ENCODE measurements around the gene CCL20.

DNA sequence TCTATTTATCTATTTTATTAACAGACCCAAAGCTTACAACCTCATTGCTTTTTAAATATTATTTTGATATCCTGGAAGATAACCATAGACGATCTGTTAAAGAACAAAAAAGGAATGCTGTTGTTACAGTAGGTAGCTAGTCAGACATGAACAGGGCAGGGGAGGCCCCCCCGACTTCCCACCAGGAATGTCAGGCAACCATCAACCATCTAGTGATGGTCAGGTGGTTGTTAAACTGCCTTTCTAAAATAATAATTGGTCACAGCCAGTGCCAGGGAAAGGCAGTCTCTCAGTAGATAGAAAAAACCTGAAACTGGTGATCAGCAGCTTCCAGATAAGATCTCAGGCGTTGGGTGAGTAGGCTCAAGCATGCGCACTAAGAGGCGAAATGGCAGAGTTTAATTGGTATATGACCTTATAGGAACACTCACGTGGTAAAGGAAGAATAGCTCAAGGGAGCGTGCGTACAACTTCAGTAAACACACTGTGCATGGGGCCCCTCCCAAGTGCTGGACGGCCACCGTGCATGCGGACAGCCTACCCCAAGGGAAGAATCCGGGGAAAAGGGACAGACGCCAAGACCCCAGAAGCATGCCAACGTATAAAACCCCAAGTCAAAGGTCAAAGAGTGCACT, 32.5 kb upstream of the CCL20 start:
- TF ChIP-seq, protein P1, sequence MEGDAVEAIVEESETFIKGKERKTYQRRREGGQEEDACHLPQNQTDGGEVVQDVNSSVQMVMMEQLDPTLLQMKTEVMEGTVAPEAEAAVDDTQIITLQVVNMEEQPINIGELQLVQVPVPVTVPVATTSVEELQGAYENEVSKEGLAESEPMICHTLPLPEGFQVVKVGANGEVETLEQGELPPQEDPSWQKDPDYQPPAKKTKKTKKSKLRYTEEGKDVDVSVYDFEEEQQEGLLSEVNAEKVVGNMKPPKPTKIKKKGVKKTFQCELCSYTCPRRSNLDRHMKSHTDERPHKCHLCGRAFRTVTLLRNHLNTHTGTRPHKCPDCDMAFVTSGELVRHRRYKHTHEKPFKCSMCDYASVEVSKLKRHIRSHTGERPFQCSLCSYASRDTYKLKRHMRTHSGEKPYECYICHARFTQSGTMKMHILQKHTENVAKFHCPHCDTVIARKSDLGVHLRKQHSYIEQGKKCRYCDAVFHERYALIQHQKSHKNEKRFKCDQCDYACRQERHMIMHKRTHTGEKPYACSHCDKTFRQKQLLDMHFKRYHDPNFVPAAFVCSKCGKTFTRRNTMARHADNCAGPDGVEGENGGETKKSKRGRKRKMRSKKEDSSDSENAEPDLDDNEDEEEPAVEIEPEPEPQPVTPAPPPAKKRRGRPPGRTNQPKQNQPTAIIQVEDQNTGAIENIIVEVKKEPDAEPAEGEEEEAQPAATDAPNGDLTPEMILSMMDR (conservative IDR thresholded peaks at IDR 0.05; ENCODE audit: low read length), result no peak
- TF ChIP-seq EZH2phosphoT487 (IDR thresholded peaks at IDR 0.05; ENCODE audit: borderline replicate concordance, low read depth, low read length), result no peak

Data from OCI-LY7 (cell line).